ENCODE data around the gene CD86. TPM values are rescaled to one million over a fixed set of nuclear protein-coding genes. Genes with fewer than 3 reads are reported as not detected.

Gene CD86
- total RNA-seq, 1 donor from 2014 or later: not detected

DNA sequence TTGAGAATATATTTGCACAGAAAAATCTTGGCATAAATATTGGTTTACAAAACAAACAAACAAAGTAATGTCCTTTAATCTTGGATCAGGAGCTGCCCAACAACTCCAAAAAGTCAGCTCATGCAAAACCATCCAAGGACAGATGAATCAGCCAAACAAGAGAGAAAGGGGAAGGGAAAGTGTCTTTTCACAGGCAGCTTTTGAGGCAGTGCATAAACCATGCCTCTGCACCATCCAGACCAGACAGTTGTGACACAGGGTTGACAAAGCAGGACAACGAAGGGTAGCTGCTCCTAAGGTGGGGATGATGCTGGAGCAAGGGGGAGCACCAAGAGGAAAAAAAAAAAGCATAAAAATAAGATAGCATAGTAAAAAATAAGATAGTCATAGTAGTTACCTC, 8.7 kb downstream of the CD86 start:
- Histone ChIP-seq H3K27ac (ENCODE audit: low read depth, low read length) (no peak overlapping the region), H2AFZ (ENCODE audit: low read depth, low read length) (no peak overlapping the region), H3K27me3 (ENCODE audit: insufficient read depth, low read length) (no peaks in the 10 kb centered on the region), H3K9me3 (ENCODE audit: insufficient read depth, low read depth, low read length) (no peaks in the 10 kb centered on the region), H4K20me1 (ENCODE audit: insufficient read depth, low read length) (no peaks in the 10 kb centered on the region), H3K4me1 (ENCODE audit: insufficient read depth, low read length) (no peaks in the 10 kb centered on the region), H3K36me3 (ENCODE audit: insufficient read depth, low read length) (no peaks in the 10 kb centered on the region), H3K9ac (ENCODE audit: low read length) (no peak overlapping the region), H3K4me2 (ENCODE audit: low read length) (no peak overlapping the region), H3K4me3 (ENCODE audit: insufficient read depth, low read depth, low read length) (no peak overlapping the region), H3K79me2 (ENCODE audit: insufficient read depth, low read length) (no peaks in the 10 kb centered on the region)
- peaks cover 2% of the 10 kb centered on the region for H3K27me3 Mint-ChIP-seq (ENCODE audit: low read depth, unreplicated experiment)
- no peaks in the 10 kb centered on the region for H3K36me3 Mint-ChIP-seq (ENCODE audit: low read depth, unreplicated experiment)
- no peak for FAIRE-seq
- no peak for DNase-seq (ENCODE audit: low read depth)
- H3K27ac Mint-ChIP-seq (ENCODE audit: unreplicated experiment): no peak overlapping the region
- H3K4me1 Mint-ChIP-seq (ENCODE audit: low read depth, unreplicated experiment): no peaks in the 10 kb centered on the region
- TF ChIP-seq EZH2 (IDR thresholded peaks at IDR 0.05; ENCODE audit: insufficient read depth, low read length): no peak
- TF ChIP-seq, protein P1, sequence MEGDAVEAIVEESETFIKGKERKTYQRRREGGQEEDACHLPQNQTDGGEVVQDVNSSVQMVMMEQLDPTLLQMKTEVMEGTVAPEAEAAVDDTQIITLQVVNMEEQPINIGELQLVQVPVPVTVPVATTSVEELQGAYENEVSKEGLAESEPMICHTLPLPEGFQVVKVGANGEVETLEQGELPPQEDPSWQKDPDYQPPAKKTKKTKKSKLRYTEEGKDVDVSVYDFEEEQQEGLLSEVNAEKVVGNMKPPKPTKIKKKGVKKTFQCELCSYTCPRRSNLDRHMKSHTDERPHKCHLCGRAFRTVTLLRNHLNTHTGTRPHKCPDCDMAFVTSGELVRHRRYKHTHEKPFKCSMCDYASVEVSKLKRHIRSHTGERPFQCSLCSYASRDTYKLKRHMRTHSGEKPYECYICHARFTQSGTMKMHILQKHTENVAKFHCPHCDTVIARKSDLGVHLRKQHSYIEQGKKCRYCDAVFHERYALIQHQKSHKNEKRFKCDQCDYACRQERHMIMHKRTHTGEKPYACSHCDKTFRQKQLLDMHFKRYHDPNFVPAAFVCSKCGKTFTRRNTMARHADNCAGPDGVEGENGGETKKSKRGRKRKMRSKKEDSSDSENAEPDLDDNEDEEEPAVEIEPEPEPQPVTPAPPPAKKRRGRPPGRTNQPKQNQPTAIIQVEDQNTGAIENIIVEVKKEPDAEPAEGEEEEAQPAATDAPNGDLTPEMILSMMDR (IDR thresholded peaks at IDR 0.05; ENCODE audit: insufficient read depth, low read depth, low read length): no peak
- peaks cover 2% of the 10 kb centered on the region for H3K9me3 Mint-ChIP-seq (ENCODE audit: unreplicated experiment)
- H3K4me3 Mint-ChIP-seq (ENCODE audit: unreplicated experiment): no peak overlapping the region

- DNase-seq (ENCODE audit: low read depth) (no peak), FAIRE-seq (no peak)
- Histone ChIP-seq H3K9me3 (ENCODE audit: insufficient read depth, low read depth, low read length) (no peaks in the 10 kb centered on the region), H3K27ac (ENCODE audit: low read depth, low read length) (no peak overlapping the region), H3K27me3 (ENCODE audit: insufficient read depth, low read length) (no peaks in the 10 kb centered on the region), H2AFZ (ENCODE audit: low read depth, low read length) (no peak overlapping the region), H3K4me1 (ENCODE audit: insufficient read depth, low read length) (no peaks in the 10 kb centered on the region), H3K4me2 (ENCODE audit: low read length) (no peak overlapping the region), H3K9ac (ENCODE audit: low read length) (no peak overlapping the region), H3K4me3 (ENCODE audit: insufficient read depth, low read depth, low read length) (no peak overlapping the region), H3K79me2 (ENCODE audit: insufficient read depth, low read length) (no peaks in the 10 kb centered on the region), H3K36me3 (ENCODE audit: insufficient read depth, low read length) (no peaks in the 10 kb centered on the region), H4K20me1 (ENCODE audit: insufficient read depth, low read length) (no peaks in the 10 kb centered on the region)
- TF ChIP-seq, protein P1 (IDR thresholded peaks at IDR 0.05; ENCODE audit: insufficient read depth, low read depth, low read length): no peak
- TF ChIP-seq EZH2 (IDR thresholded peaks at IDR 0.05; ENCODE audit: insufficient read depth, low read length): no peak
- Mint-ChIP-seq H3K36me3 (ENCODE audit: low read depth, unreplicated experiment) (no peaks in the 10 kb centered on the region), H3K27ac (ENCODE audit: unreplicated experiment) (no peak overlapping the region), H3K4me1 (ENCODE audit: low read depth, unreplicated experiment) (no peaks in the 10 kb centered on the region), H3K9me3 (ENCODE audit: unreplicated experiment) (no peaks in the 10 kb centered on the region), H3K27me3 (ENCODE audit: low read depth, unreplicated experiment) (no peaks in the 10 kb centered on the region), H3K4me3 (ENCODE audit: unreplicated experiment) (no peak overlapping the region)
Measured at GRCh38 chr3:122064326-122064725, 9.2 kb downstream of the CD86 start.

- no peak for FAIRE-seq
- no peak overlapping the region for H3K4me3 Mint-ChIP-seq (ENCODE audit: unreplicated experiment)
Measured at GRCh38 chr3:122066331-122067213, 11.4 kb downstream of the CD86 start.

More at GRCh38 chr3:122066331-122067213, 11.4 kb downstream of the CD86 start:
- no peak overlapping the region for H3K4me2 ChIP-seq (ENCODE audit: low read length)
- H3K4me1 ChIP-seq (ENCODE audit: insufficient read depth, low read length): no peaks in the 10 kb centered on the region
- H4K20me1 ChIP-seq (ENCODE audit: insufficient read depth, low read length): no peaks in the 10 kb centered on the region
- H3K4me3 ChIP-seq (ENCODE audit: insufficient read depth, low read depth, low read length): no peak overlapping the region
- Mint-ChIP-seq H3K27ac (ENCODE audit: unreplicated experiment) (no peak overlapping the region), H3K9me3 (ENCODE audit: unreplicated experiment) (peaks cover 3% of the 10 kb centered on the region), H3K4me1 (ENCODE audit: low read depth, unreplicated experiment) (no peaks in the 10 kb centered on the region), H3K36me3 (ENCODE audit: low read depth, unreplicated experiment) (no peaks in the 10 kb centered on the region), H3K27me3 (ENCODE audit: low read depth, unreplicated experiment) (peaks cover 4% of the 10 kb centered on the region)
- no peaks in the 10 kb centered on the region for H3K27me3 ChIP-seq (ENCODE audit: insufficient read depth, low read length)
- no peak overlapping the region for H2AFZ ChIP-seq (ENCODE audit: low read depth, low read length)
- no peaks in the 10 kb centered on the region for H3K79me2 ChIP-seq (ENCODE audit: insufficient read depth, low read length)
- no peaks in the 10 kb centered on the region for H3K36me3 ChIP-seq (ENCODE audit: insufficient read depth, low read length)
- no peak for TF ChIP-seq EZH2 (IDR thresholded peaks at IDR 0.05; ENCODE audit: insufficient read depth, low read length)
- TF ChIP-seq, protein P1 (IDR thresholded peaks at IDR 0.05; ENCODE audit: insufficient read depth, low read depth, low read length): no peak
- no peak for DNase-seq (ENCODE audit: low read depth)
- H3K9me3 ChIP-seq (ENCODE audit: insufficient read depth, low read depth, low read length): no peaks in the 10 kb centered on the region
- no peak overlapping the region for H3K9ac ChIP-seq (ENCODE audit: low read length)
- no peak overlapping the region for H3K27ac ChIP-seq (ENCODE audit: low read depth, low read length)
